ENCODE measurements around the gene LYAR.

Gene LYAR

GRCh38 chr4:4228356-4228668 lies 61.6 kb downstream of the LYAR start:
- H3K4me3 ChIP-seq (ENCODE audit: low read length): no peak overlapping the region
- no peak for TF ChIP-seq CTCF (conservative IDR thresholded peaks at IDR 0.05; ENCODE audit: low read length)

GRCh38 chr4:4227510-4228355 lies 62.2 kb downstream of the LYAR start:
- H3K4me3 ChIP-seq (ENCODE audit: low read length): no peak overlapping the region
- no peak for DNase-seq (ENCODE audit: low read depth)
- no peak for TF ChIP-seq CTCF (conservative IDR thresholded peaks at IDR 0.05; ENCODE audit: low read length)

More at GRCh38 chr4:4228356-4228668, 61.6 kb downstream of the LYAR start:
- no peak for DNase-seq (ENCODE audit: low read depth)

GRCh38 chr4:4226606-4227438 lies 63.1 kb downstream of the LYAR start, which contains the start of gene OTOP1:
TSS of gene OTOP1 (minus strand) at chr4:4226929. CDS start at chr4:4226864, 65 bp downstream.
- DNase-seq (ENCODE audit: low read depth): no peak
- no peak for TF ChIP-seq CTCF (conservative IDR thresholded peaks at IDR 0.05; ENCODE audit: low read length)
- no peak within 1 kb of the TSS for H3K4me3 ChIP-seq (ENCODE audit: low read length)

GRCh38 chr4:4225915-4226605 lies 63.9 kb downstream of the LYAR start:
- no peak overlapping the region for H3K4me3 ChIP-seq (ENCODE audit: low read length)
- TF ChIP-seq CTCF (conservative IDR thresholded peaks at IDR 0.05; ENCODE audit: low read length): no peak
- no peak for DNase-seq (ENCODE audit: low read depth)

Data from AG10803 (cell line).